HCT116 (cell line): ENCODE data around the gene MNX1. TPM values are rescaled to one million over a fixed set of nuclear protein-coding genes. Genes with fewer than 3 reads are reported as not detected.

Experiments
- ATAC-seq: fragments of 200-7000 bp; cut with Tn5 transposase; 2 replicates; pipeline ENCODE4 v1.9.1; 2020; ENCODE audit warnings: mild to moderate bottlenecking, moderate library complexity
- BruUV-seq: library from RNA; stranded (reverse); fragments of 400-500 nt; replicated peaks from 2 replicates; lab custom pipeline; 2021; lab: Mats Ljungman, UMichigan
- CTCF ChIA-PET: fragments of 300-600 bp; sonication (Branson Sonifier 250); formaldehyde crosslinking; loops from one replicate; lab custom pipeline; 2021; ENCODE audit warnings: antibody characterized with exemption; lab: Charles Lee
- POLR2A ChIA-PET: fragments of 300-600, 350-600 bp; sonication (Branson Sonifier 250); formaldehyde crosslinking; loops from one replicate; lab custom pipeline; 2021; ENCODE audit warnings: antibody characterized with exemption; lab: Charles Lee
- RAD21 ChIA-PET, 2 experiments: fragments of 300-600 bp; sonication (Branson Sonifier 250); formaldehyde crosslinking; loops; one replicate each; lab custom pipeline; 2023; ENCODE audit warnings: low total read pairs in 2 of 2; ENCODE audit not compliant: uncharacterized antibody in 2 of 2, unreplicated experiment in 2 of 2, low non-redundant PET in 1 of 2; lab: Charles Lee
- DNase-seq: peaks from one replicate; pipeline ENCODE4 v3.0.0-alpha.2; 2010; ENCODE audit warnings: low read depth, low spot score
- H2AFZ ChIP-seq: fragments of 200-600 bp; shearing (Covaris generic), sonication (generic); 2 replicates; pipeline ENCODE4 v1.6.1; 2017; ENCODE audit warnings: low read depth, mixed run types, mixed read lengths, antibody characterized with exemption, low read length; ENCODE audit not compliant: poor library complexity, severe bottlenecking
- H3K27ac ChIP-seq: 2 replicates; pipeline ENCODE4 v1.5.1; 2012; ENCODE audit warnings: low read depth, low read length
- H3K27me3 ChIP-seq: fragments of 200-600 bp; sonication (generic); 2 replicates; pipeline ENCODE4 v1.6.1; 2016; ENCODE audit warnings: mixed run types, low read length, mixed read lengths; ENCODE audit not compliant: insufficient read depth
- H3K36me3 ChIP-seq, 2 experiments: fragments of 200-500 bp in 1 of 2; fragments of 200-600 bp in 1 of 2; sonication (Bioruptor generic) in 1 of 2; sonication (generic) in 1 of 2; 2 replicates each; pipeline versions ENCODE4 v1.5.1 to v1.6.1; 2014 to 2016; ENCODE audit warnings: low read length in 2 of 2, inconsistent platforms in 1 of 2, mixed read lengths in 1 of 2, mixed run types in 1 of 2; ENCODE audit not compliant: insufficient read depth in 2 of 2, control insufficient read depth in 1 of 2
- H3K4me1 ChIP-seq, 2 experiments: fragments of 200-600 bp in 1 of 2; sonication (generic) in 1 of 2; 2 replicates each; pipeline versions ENCODE4 v1.5.1 to v1.6.1; 2012 to 2017; ENCODE audit warnings: low read length in 2 of 2, inconsistent platforms in 1 of 2, mild to moderate bottlenecking in 1 of 2, mixed read lengths in 1 of 2, mixed run types in 1 of 2, moderate library complexity in 1 of 2; ENCODE audit not compliant: insufficient read depth in 2 of 2, control insufficient read depth in 1 of 2
- H3K4me2 ChIP-seq: fragments of 200-600 bp; sonication (generic); 2 replicates; pipeline ENCODE4 v1.6.1; 2017; ENCODE audit warnings: mixed run types, low read length, mixed read lengths
- H3K4me3 ChIP-seq, 2 experiments: fragments of 200-600 bp in 1 of 2; sonication (generic) in 1 of 2; replicated peaks in 1 of 2; 2 replicates each; pipeline ENCODE4 v1.5.1; 2011 to 2016; ENCODE audit warnings: low read length in 2 of 2, control low read depth in 1 of 2, low read depth in 1 of 2, mild to moderate bottlenecking in 1 of 2, mixed read lengths in 1 of 2, mixed run types in 1 of 2
- H3K79me2 ChIP-seq: fragments of 200-600 bp; sonication (generic); 2 replicates; pipeline ENCODE4 v1.6.1; 2017; ENCODE audit warnings: mild to moderate bottlenecking, mixed run types, low read length, moderate library complexity, mixed read lengths; ENCODE audit not compliant: insufficient read depth
- H3K9ac ChIP-seq: fragments of 200-600 bp; sonication (generic); 2 replicates; pipeline ENCODE4 v1.6.1; 2016; ENCODE audit warnings: low read length, mixed read lengths
- H3K9me2 ChIP-seq: fragments of 200-600 bp; sonication (generic), shearing (Covaris generic); 2 replicates; pipeline ENCODE4 v1.6.1; 2017; ENCODE audit warnings: mixed run types, mild to moderate bottlenecking, moderate library complexity; ENCODE audit not compliant: insufficient read depth
- H3K9me3 ChIP-seq, 2 experiments: fragments of 200-500 bp in 1 of 2; fragments of 200-600 bp in 1 of 2; sonication (Bioruptor generic) in 1 of 2; sonication (generic) in 1 of 2; 2 replicates each; pipeline ENCODE4 v1.6.1; 2014 to 2017; ENCODE audit warnings: low read length in 2 of 2, mixed read lengths in 2 of 2, inconsistent platforms in 1 of 2, low read depth in 1 of 2, mild to moderate bottlenecking in 1 of 2, mixed run types in 1 of 2, moderate library complexity in 1 of 2; ENCODE audit not compliant: control insufficient read depth in 1 of 2, insufficient read depth in 1 of 2
- H4K20me1 ChIP-seq: fragments of 200-600 bp; sonication (generic), shearing (Covaris generic); 2 replicates; pipeline ENCODE4 v1.6.1; 2017; ENCODE audit warnings: mixed run types, mild to moderate bottlenecking, moderate library complexity; ENCODE audit not compliant: insufficient read depth
- ATF3 ChIP-seq: IDR thresholded peaks from 2 replicates; pipeline ENCODE4 v1.6.1; 2012
- CEBPB ChIP-seq: IDR thresholded peaks from 2 replicates; pipeline ENCODE4 v1.6.1; 2012; ENCODE audit warnings: low read depth
- MAX ChIP-seq: IDR thresholded peaks from 2 replicates; pipeline ENCODE4 v1.6.1; 2012
- RAD21 ChIP-seq: IDR thresholded peaks from 2 replicates; pipeline ENCODE4 v1.6.1; 2012; ENCODE audit warnings: low read depth, mild to moderate bottlenecking
- ZNF274 ChIP-seq: fragments of 200-500 bp; sonication (Bioruptor generic); IDR thresholded peaks from 2 replicates; pipeline ENCODE4 v1.6.1; 2014; ENCODE audit warnings: mild to moderate bottlenecking, low read depth, low read length, inconsistent platforms
- intact Hi-C: fragments of 100-400 bp; cut with micrococcal nuclease; formaldehyde crosslinking; loops from 2 replicates; pipeline ENCODE4 v1.10.0; 2022
- total RNA-seq: library from RNA; stranded (reverse); gene quantifications from one replicate; pipeline ENCODE4 v1.2.1, GENCODE V29; 2021; ENCODE audit not compliant: unreplicated experiment
- TF ChIP-seq, protein P1 (sequence below), 3 experiments: fragments of 200-600 bp in 1 of 3; sonication (generic) in 1 of 3; IDR thresholded peaks in 2 of 3; conservative IDR thresholded peaks in 1 of 3; 2 replicates each; pipeline ENCODE4 v1.5.1; 2012 to 2017; ENCODE audit warnings: low read depth in 2 of 3, low read length in 2 of 3, antibody characterized with exemption in 1 of 3, borderline replicate concordance in 1 of 3, control low read depth in 1 of 3, mild to moderate bottlenecking in 1 of 3, mixed read lengths in 1 of 3, mixed run types in 1 of 3, moderate library complexity in 1 of 3; ENCODE audit not compliant: insufficient read depth in 1 of 3

MNX1 gene
- total RNA-seq, 1 experiment from 2014 or later: 7.7 TPM

GRCh38 chr7:157018997-157019608 is 8.6 kb upstream of the MNX1 start:
- RAD21 ChIA-PET: no interaction called here
- no peak for DNase-seq
- H2AFZ ChIP-seq: no peak overlapping the region

More at GRCh38 chr7:157018997-157019608, 8.6 kb upstream of the MNX1 start:
- no peaks in the 10 kb centered on the region for H4K20me1 ChIP-seq
- H3K9me2 ChIP-seq: no peaks in the 10 kb centered on the region
- H3K4me2 ChIP-seq: no peak overlapping the region
- ChIA-PET POLR2A (no interaction called here), CTCF (no interaction called here)
- H3K4me3 ChIP-seq: no peak overlapping the region
- H3K9ac ChIP-seq: no peak overlapping the region
- no peaks in the 10 kb centered on the region; a peak in 1 of 4 replicates for H3K4me1 ChIP-seq
- no peaks in the 10 kb centered on the region for H3K9me3 ChIP-seq
- 0 out of 2 replicates have a peak, but pooled peaks cover 3% of the 10 kb centered on the region for H3K27me3 ChIP-seq
- H3K79me2 ChIP-seq: no peaks in the 10 kb centered on the region
- no TSS peak for BruUV-seq
- H3K36me3 ChIP-seq: no peaks in the 10 kb centered on the region
- no peak for ATAC-seq
- no peak overlapping the region for H3K27ac ChIP-seq
- TF ChIP-seq, protein P1, sequence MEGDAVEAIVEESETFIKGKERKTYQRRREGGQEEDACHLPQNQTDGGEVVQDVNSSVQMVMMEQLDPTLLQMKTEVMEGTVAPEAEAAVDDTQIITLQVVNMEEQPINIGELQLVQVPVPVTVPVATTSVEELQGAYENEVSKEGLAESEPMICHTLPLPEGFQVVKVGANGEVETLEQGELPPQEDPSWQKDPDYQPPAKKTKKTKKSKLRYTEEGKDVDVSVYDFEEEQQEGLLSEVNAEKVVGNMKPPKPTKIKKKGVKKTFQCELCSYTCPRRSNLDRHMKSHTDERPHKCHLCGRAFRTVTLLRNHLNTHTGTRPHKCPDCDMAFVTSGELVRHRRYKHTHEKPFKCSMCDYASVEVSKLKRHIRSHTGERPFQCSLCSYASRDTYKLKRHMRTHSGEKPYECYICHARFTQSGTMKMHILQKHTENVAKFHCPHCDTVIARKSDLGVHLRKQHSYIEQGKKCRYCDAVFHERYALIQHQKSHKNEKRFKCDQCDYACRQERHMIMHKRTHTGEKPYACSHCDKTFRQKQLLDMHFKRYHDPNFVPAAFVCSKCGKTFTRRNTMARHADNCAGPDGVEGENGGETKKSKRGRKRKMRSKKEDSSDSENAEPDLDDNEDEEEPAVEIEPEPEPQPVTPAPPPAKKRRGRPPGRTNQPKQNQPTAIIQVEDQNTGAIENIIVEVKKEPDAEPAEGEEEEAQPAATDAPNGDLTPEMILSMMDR (IDR thresholded peaks at IDR 0.05 in 2 of 3, conservative IDR thresholded peaks at IDR 0.05 in 1 of 3; ENCODE audit: borderline replicate concordance in 1 of 3, insufficient read depth in 1 of 3, low read depth in 2 of 3, low read length in 2 of 3): no peak
- no peak for TF ChIP-seq MAX
- TF ChIP-seq ZNF274: no peak
- no peak for TF ChIP-seq ATF3
- no peak for TF ChIP-seq CEBPB
- no peak for TF ChIP-seq RAD21
- intact Hi-C loops: no loop called here
